ENCODE data around the gene RDX.

Gene RDX

GRCh38 chr11:110250168-110250567, 46.2 kb downstream of the RDX start:
- no peak for DNase-seq (ENCODE audit: extremely low spot score)
- TF ChIP-seq CTCF (IDR thresholded peaks at IDR 0.05; ENCODE audit: control extremely low read depth, extremely low read depth, low read depth, missing control alignments): no peak
- CTCF ChIA-PET: interaction anchor here (0.8 to 2.3 kb wide), 11 partner anchors 12 to 393 kb away, joined by 3 to 9 read pairs (median 4); no protein-coding TSS in a partner anchor
- POLR2A ChIA-PET: no interaction called here

- no peak for TF ChIP-seq CTCF (IDR thresholded peaks at IDR 0.05; ENCODE audit: control extremely low read depth, extremely low read depth, low read depth, missing control alignments)
- POLR2A ChIA-PET: no interaction called here
- DNase-seq (ENCODE audit: extremely low spot score): no peak
- CTCF ChIA-PET: interaction anchor here (0.8 to 2.3 kb wide), 13 partner anchors 11 to 393 kb away, joined by 3 to 9 read pairs (median 3); no protein-coding TSS in a partner anchor
These were observed 46.6 kb downstream of the RDX start for GRCh38 chr11:110249766-110250165.

GRCh38 chr11:110249066-110249465, 47.3 kb downstream of the RDX start:
- no peak for DNase-seq (ENCODE audit: extremely low spot score)
- ChIA-PET POLR2A (no interaction called here), CTCF (interaction anchor here (0.9 to 2.3 kb wide), 9 partner anchors 10 to 392 kb away, joined by 3 to 9 read pairs (median 4); no protein-coding TSS in a partner anchor)
- peak; percentile 24 for TF ChIP-seq CTCF (IDR thresholded peaks at IDR 0.05; ENCODE audit: control extremely low read depth, extremely low read depth, low read depth, missing control alignments)

- no peak for DNase-seq (ENCODE audit: extremely low spot score)
- TF ChIP-seq CTCF (IDR thresholded peaks at IDR 0.05; ENCODE audit: control extremely low read depth, extremely low read depth, low read depth, missing control alignments): no peak
- ChIA-PET POLR2A (no interaction called here), CTCF (no interaction called here)
These were observed 52.6 kb downstream of the RDX start for GRCh38 chr11:110243791-110244190.

GRCh38 chr11:110242746-110243145, 53.7 kb downstream of the RDX start:
- ChIA-PET POLR2A (no interaction called here), CTCF (interaction anchor here (0.6 to 1.7 kb wide), 2 partner anchors 12 to 15 kb away, joined by 3 read pairs; no protein-coding TSS in a partner anchor)
- no peak for TF ChIP-seq CTCF (IDR thresholded peaks at IDR 0.05; ENCODE audit: control extremely low read depth, extremely low read depth, low read depth, missing control alignments)
- DNase-seq (ENCODE audit: extremely low spot score): no peak

GRCh38 chr11:110242188-110242587, 54.2 kb downstream of the RDX start:
- ChIA-PET CTCF (interaction anchor here (0.6 to 1.7 kb wide), 3 partner anchors 12 to 40 kb away, joined by 3 to 6 read pairs (median 3); no protein-coding TSS in a partner anchor), POLR2A (no interaction called here)
- no peak for TF ChIP-seq CTCF (IDR thresholded peaks at IDR 0.05; ENCODE audit: control extremely low read depth, extremely low read depth, low read depth, missing control alignments)
- no peak for DNase-seq (ENCODE audit: extremely low spot score)
